GM12891 (cell line): ENCODE measurements around the gene TSC22D2.

Source experiments
- POLR2A ChIP-seq: IDR thresholded peaks from 2 replicates; pipeline ENCODE4 v1.6.1; 2011; ENCODE audit warnings: low read depth, low read length, control low read depth
- POLR2AphosphoS5 ChIP-seq: IDR thresholded peaks from 2 replicates; pipeline ENCODE4 v1.6.1; 2011; ENCODE audit warnings: low read depth, low read length, control low read depth
- POU2F2 ChIP-seq: IDR thresholded peaks from 2 replicates; pipeline ENCODE4 v1.6.1; 2011; ENCODE audit warnings: low read depth, mild to moderate bottlenecking, control low read depth, low read length, moderate library complexity
- TAF1 ChIP-seq: IDR thresholded peaks from 2 replicates; pipeline ENCODE4 v1.6.1; 2011; ENCODE audit warnings: low read depth, low read length, control low read depth

GRCh38 chr3:150365132-150365604 lies 42.9 kb upstream of the TSC22D2 start:
- no peak for TF ChIP-seq POLR2A
- no peak for TF ChIP-seq TAF1
- no peak for TF ChIP-seq POLR2AphosphoS5
- TF ChIP-seq POU2F2, result no peak
